ENCODE results near the gene A4GALT.

GRCh38 chr22:42704896-42705295 lies 15.8 kb downstream of the A4GALT start:
- TF ChIP-seq EZH2 (IDR thresholded peaks at IDR 0.05; ENCODE audit: insufficient read depth, poor library complexity, severe bottlenecking): no peak
- no peak for TF ChIP-seq EZH2phosphoT487 (IDR thresholded peaks at IDR 0.05; ENCODE audit: insufficient read depth, low read depth)
